ENCODE data around the gene SSH3. TPM values are rescaled to one million over a fixed set of nuclear protein-coding genes. Genes with fewer than 3 reads are reported as not detected.

Gene SSH3
- total RNA-seq, result 2.0 TPM

- peak; percentile 34 for DNase-seq
Measured at GRCh38 chr11:67303132-67303834, at the start of gene SSH3. SSH3 (plus strand) TSS chr11:67303530; CDS start chr11:67303626, 96 bp downstream.

GRCh38 chr11:67253872-67254624 lies 49.3 kb upstream of the SSH3 start:
- DNase-seq, result no peak

- no peak for DNase-seq
Measured at GRCh38 chr11:67254798-67255197, 48.5 kb upstream of the SSH3 start.

- no peak for DNase-seq
Measured at GRCh38 chr11:67255353-67255752, 48.0 kb upstream of the SSH3 start.

GRCh38 chr11:67255864-67256263 lies 47.5 kb upstream of the SSH3 start:
- no peak for DNase-seq

- no peak for DNase-seq
Measured at GRCh38 chr11:67256477-67257135, 46.7 kb upstream of the SSH3 start.

- no peak for DNase-seq
Measured at GRCh38 chr11:67260406-67260805, 42.9 kb upstream of the SSH3 start.

GRCh38 chr11:67260885-67261639 lies 42.3 kb upstream of the SSH3 start:
- DNase-seq, result peak; percentile 38

- DNase-seq, result no peak
Measured at GRCh38 chr11:67261640-67261945, 41.7 kb upstream of the SSH3 start.

GRCh38 chr11:67261946-67262681 lies 41.2 kb upstream of the SSH3 start:
- no peak for DNase-seq

GRCh38 chr11:67262731-67263675 lies 40.3 kb upstream of the SSH3 start:
- peak; percentile 53 for DNase-seq

GRCh38 chr11:67264260-67264659 lies 39.1 kb upstream of the SSH3 start:
- DNase-seq, result no peak

- no peak for DNase-seq
Measured at GRCh38 chr11:67264877-67265632, 38.3 kb upstream of the SSH3 start.

- DNase-seq, result peak; percentile 36
Measured at GRCh38 chr11:67265633-67266448, 37.5 kb upstream of the SSH3 start.

GRCh38 chr11:67266449-67267187 lies 36.7 kb upstream of the SSH3 start, which contains the start of gene GRK2:
GRK2 (plus strand) TSS chr11:67266473; CDS start chr11:67266700, 227 bp downstream.
- no peak for DNase-seq

- DNase-seq, result no peak
Measured at GRCh38 chr11:67267188-67268080, 35.9 kb upstream of the SSH3 start.
